ENCODE results near the gene RPL32. TPM values are rescaled to one million over a fixed set of nuclear protein-coding genes. Genes with fewer than 3 reads are reported as not detected.

Gene RPL32
- total RNA-seq, 1 experiment from 2014 or later: 794 TPM

GRCh38 chr3:12885583-12885930 lies 44.2 kb upstream of the RPL32 start:
- in situ Hi-C loops (cut with HindIII; ENCODE audit: low pct_unique_long_range_greater_than_20kb, low sequenced_read_pairs) (no loop called here), intact Hi-C loops (cut with micrococcal nuclease; ENCODE audit: unreplicated experiment) (no loop called here)
- no peak overlapping the region for H3K4me3 ChIP-seq (ENCODE audit: low read depth in 2 of 2, low read length in 2 of 2)
- H3K27me3 ChIP-seq (ENCODE audit: control insufficient read depth, insufficient read depth, low read length): no peaks in the 10 kb centered on the region; the same call in 1 of the 2 replicates
- H3K9me3 ChIP-seq (ENCODE audit: control insufficient read depth, insufficient read depth, low read depth, low read length): no peaks in the 10 kb centered on the region
- ATAC-seq (no peak), DNase-seq (ENCODE audit: low read depth, low spot score) (no peak)
- TF ChIP-seq REST (IDR thresholded peaks at IDR 0.05; ENCODE audit: insufficient read depth in 1 of 2, low read depth in 2 of 2, low read length in 1 of 2): no peak
- no peak for TF ChIP-seq POLR2AphosphoS5 (IDR thresholded peaks at IDR 0.05; ENCODE audit: low read depth, low read length)
- TF ChIP-seq CTCF (IDR thresholded peaks at IDR 0.05): no peak
- no peak for TF ChIP-seq SIN3A (IDR thresholded peaks at IDR 0.05; ENCODE audit: borderline replicate concordance, insufficient read depth, low read depth, low read length)
- no peak for TF ChIP-seq TCF7L2 (IDR thresholded peaks at IDR 0.05; ENCODE audit: low read depth, low read length)
- POLR2A ChIA-PET: no interaction called here
- CTCF ChIA-PET: no interaction called here
- H3K4me1 ChIP-seq (ENCODE audit: control insufficient read depth, insufficient read depth, low read length): no peaks in the 10 kb centered on the region
- BruUV-seq (replicated peaks): no TSS peak
- H3K36me3 ChIP-seq (ENCODE audit: control insufficient read depth, insufficient read depth, low read length): no peaks in the 10 kb centered on the region
- H3K27ac ChIP-seq (ENCODE audit: low read length): no peak overlapping the region

GRCh38 chr3:12884790-12885582 lies 43.6 kb upstream of the RPL32 start:
- Histone ChIP-seq H3K27me3 (ENCODE audit: control insufficient read depth, insufficient read depth, low read length) (no peaks in the 10 kb centered on the region; the same call in 1 of the 2 replicates), H3K4me3 (ENCODE audit: low read depth in 2 of 2, low read length in 2 of 2) (no peak overlapping the region), H3K4me1 (ENCODE audit: control insufficient read depth, insufficient read depth, low read length) (no peaks in the 10 kb centered on the region), H3K36me3 (ENCODE audit: control insufficient read depth, insufficient read depth, low read length) (no peaks in the 10 kb centered on the region), H3K27ac (ENCODE audit: low read length) (no peak overlapping the region), H3K9me3 (ENCODE audit: control insufficient read depth, insufficient read depth, low read depth, low read length) (no peaks in the 10 kb centered on the region)
- CTCF ChIA-PET: no interaction called here
- TF ChIP-seq REST (IDR thresholded peaks at IDR 0.05; ENCODE audit: insufficient read depth in 1 of 2, low read depth in 2 of 2, low read length in 1 of 2) (no peak), CTCF (IDR thresholded peaks at IDR 0.05) (no peak), SIN3A (IDR thresholded peaks at IDR 0.05; ENCODE audit: borderline replicate concordance, insufficient read depth, low read depth, low read length) (no peak), TCF7L2 (IDR thresholded peaks at IDR 0.05; ENCODE audit: low read depth, low read length) (no peak), POLR2AphosphoS5 (IDR thresholded peaks at IDR 0.05; ENCODE audit: low read depth, low read length) (no peak)
- intact Hi-C loops (cut with micrococcal nuclease; ENCODE audit: unreplicated experiment): no loop called here
- BruUV-seq (replicated peaks): no TSS peak
- POLR2A ChIA-PET: no interaction called here
- in situ Hi-C loops (cut with HindIII; ENCODE audit: low pct_unique_long_range_greater_than_20kb, low sequenced_read_pairs): no loop called here
- ATAC-seq (no peak), DNase-seq (ENCODE audit: low read depth, low spot score) (no peak)

Measured in Panc1 (cell line).